BJ (cell line): ENCODE results near the gene TRAPPC2L. TPM values are rescaled to one million over a fixed set of nuclear protein-coding genes. Genes with fewer than 3 reads are reported as not detected.

Source experiments
- CTCF ChIA-PET: fragments of 350-600 bp; formaldehyde crosslinking; extraction: SDS; loops from one replicate; lab custom pipeline; 2021; ENCODE audit warnings: antibody characterized with exemption, inconsistent platforms; lab: Yijun Ruan, JAX
- POLR2A ChIA-PET: fragments of 300-600 bp; sonication (Branson Sonifier 250); formaldehyde crosslinking; extraction: SDS; loops from one replicate; lab custom pipeline; 2021; ENCODE audit warnings: antibody characterized with exemption; lab: Charles Lee
- DNase-seq: peaks from one replicate; pipeline ENCODE4 v3.0.0-alpha.2; 2011; ENCODE audit warnings: low read depth
- H3K27me3 ChIP-seq: 2 replicates; pipeline ENCODE4 v1.6.0; 2011; ENCODE audit warnings: low read length; ENCODE audit not compliant: control insufficient read depth, insufficient read depth
- H3K36me3 ChIP-seq: 2 replicates; pipeline ENCODE4 v1.5.1; 2011; ENCODE audit warnings: low read length; ENCODE audit not compliant: control insufficient read depth, insufficient read depth
- H3K4me3 ChIP-seq: 2 replicates; pipeline ENCODE4 v1.5.1; 2011; ENCODE audit warnings: low read depth, mild to moderate bottlenecking, control low read depth, low read length
- CTCF ChIP-seq: IDR thresholded peaks from 2 replicates; pipeline ENCODE4 v1.5.1; 2011; ENCODE audit warnings: low read depth, mild to moderate bottlenecking, control low read depth, inconsistent platforms, low read length, moderate library complexity; ENCODE audit not compliant: insufficient read depth
- polyA plus RNA-seq: library from polyadenylated mRNA; depleted of rRNA; stranded (reverse); fragments of >200 nt; gene quantifications from 2 replicates; pipeline ENCODE4 v1.2.3, GENCODE V29; 2011; rRNA removed

TRAPPC2L gene
- polyA plus RNA-seq, 1 experiment, result 84.8 TPM

- POLR2A ChIA-PET, result no interaction called here
Measured at GRCh38 chr16:88911946-88912310, 55.0 kb downstream of the TRAPPC2L start.

More at GRCh38 chr16:88911946-88912310, 55.0 kb downstream of the TRAPPC2L start:
- DNase-seq, result no peak
- H3K27me3 ChIP-seq, result peaks cover 1% of the 10 kb centered on the region; the same call in 1 of the 2 replicates
- no peak for TF ChIP-seq CTCF
- H3K4me3 ChIP-seq, result no peak overlapping the region
- no peaks in the 10 kb centered on the region for H3K36me3 ChIP-seq
- CTCF ChIA-PET, result no interaction called here

Other genes with a start within 250 kb of the TRAPPC2L start
- not detected in 2 replicates for gene IL17C, start 218.6 kb upstream of the TRAPPC2L start, polyA plus RNA-seq
- 120 and 187 TPM in 2 replicates for gene CYBA, start 206.1 kb upstream of the TRAPPC2L start, polyA plus RNA-seq
- gene MVD, start 194.0 kb upstream of the TRAPPC2L start, polyA plus RNA-seq, result 9.6 and 17.4 TPM in 2 replicates
- gene SNAI3, start 170.6 kb upstream of the TRAPPC2L start, polyA plus RNA-seq, result not detected in 2 replicates
- gene RNF166, start 150.7 kb upstream of the TRAPPC2L start, polyA plus RNA-seq, result 7.8 and 11.9 TPM in 2 replicates
- 10.3 and 16.9 TPM in 2 replicates for gene CTU2, start 150.6 kb upstream of the TRAPPC2L start, polyA plus RNA-seq
- gene PIEZO1, start 71.9 kb upstream of the TRAPPC2L start, polyA plus RNA-seq, result 58.1 and 139 TPM in 2 replicates
- gene CDT1, start 53.3 kb upstream of the TRAPPC2L start, polyA plus RNA-seq, result 2.2 and 2.4 TPM in 2 replicates
- 102 and 152 TPM in 2 replicates for gene APRT, start 45.2 kb upstream of the TRAPPC2L start, polyA plus RNA-seq
- 6.3 and 9.7 TPM in 2 replicates for gene GALNS, start 180 bp upstream of the TRAPPC2L start, polyA plus RNA-seq
- gene PABPN1L, start 9.5 kb downstream of the TRAPPC2L start, polyA plus RNA-seq, result not detected in 2 replicates
- gene CBFA2T3, start 120.1 kb downstream of the TRAPPC2L start, polyA plus RNA-seq, result not detected in 2 replicates
- 10.3 and 12.5 TPM in 2 replicates for gene ACSF3, start 236.7 kb downstream of the TRAPPC2L start, polyA plus RNA-seq